BJ (cell line): ENCODE data around the gene HSPB8. TPM values are rescaled to one million over a fixed set of nuclear protein-coding genes. Genes with fewer than 3 reads are reported as not detected.

ENCODE experiments used
- CTCF ChIA-PET: fragments of 350-600 bp; formaldehyde crosslinking; extraction: SDS; loops from one replicate; lab custom pipeline; 2021; ENCODE audit warnings: antibody characterized with exemption, inconsistent platforms; lab: Yijun Ruan, JAX
- POLR2A ChIA-PET: fragments of 300-600 bp; sonication (Branson Sonifier 250); formaldehyde crosslinking; extraction: SDS; loops from one replicate; lab custom pipeline; 2021; ENCODE audit warnings: antibody characterized with exemption; lab: Charles Lee
- DNase-seq: peaks from one replicate; pipeline ENCODE4 v3.0.0-alpha.2; 2011; ENCODE audit warnings: low read depth
- H3K27me3 ChIP-seq: 2 replicates; pipeline ENCODE4 v1.6.0; 2011; ENCODE audit warnings: low read length; ENCODE audit not compliant: control insufficient read depth, insufficient read depth
- H3K36me3 ChIP-seq: 2 replicates; pipeline ENCODE4 v1.5.1; 2011; ENCODE audit warnings: low read length; ENCODE audit not compliant: control insufficient read depth, insufficient read depth
- H3K4me3 ChIP-seq: 2 replicates; pipeline ENCODE4 v1.5.1; 2011; ENCODE audit warnings: low read depth, mild to moderate bottlenecking, control low read depth, low read length
- CTCF ChIP-seq: IDR thresholded peaks from 2 replicates; pipeline ENCODE4 v1.5.1; 2011; ENCODE audit warnings: low read depth, mild to moderate bottlenecking, control low read depth, inconsistent platforms, low read length, moderate library complexity; ENCODE audit not compliant: insufficient read depth
- polyA plus RNA-seq: library from polyadenylated mRNA; depleted of rRNA; stranded (reverse); fragments of >200 nt; gene quantifications from 2 replicates; pipeline ENCODE4 v1.2.3, GENCODE V29; 2011

HSPB8 gene
- polyA plus RNA-seq, 1 experiment: 19.3 TPM

GRCh38 chr12:119198440-119198839 lies 19.7 kb downstream of the HSPB8 start:
- no peak for TF ChIP-seq CTCF
- CTCF ChIA-PET: no interaction called here

GRCh38 chr12:119200601-119201000 lies 21.9 kb downstream of the HSPB8 start:
- POLR2A ChIA-PET: no interaction called here
- H3K36me3 ChIP-seq: no peaks in the 10 kb centered on the region
- no peak overlapping the region for H3K4me3 ChIP-seq
- no peak for TF ChIP-seq CTCF
- no peak for DNase-seq
- CTCF ChIA-PET: no interaction called here
- H3K27me3 ChIP-seq: no peaks in the 10 kb centered on the region

More at GRCh38 chr12:119198440-119198839, 19.7 kb downstream of the HSPB8 start:
- POLR2A ChIA-PET: no interaction called here
- H3K4me3 ChIP-seq: no peak overlapping the region
- no peaks in the 10 kb centered on the region for H3K36me3 ChIP-seq
- H3K27me3 ChIP-seq: no peaks in the 10 kb centered on the region
- no peak for DNase-seq

- POLR2A ChIA-PET: no interaction called here
- Histone ChIP-seq H3K4me3 (no peak overlapping the region), H3K36me3 (no peaks in the 10 kb centered on the region), H3K27me3 (no peaks in the 10 kb centered on the region)
- CTCF ChIA-PET: no interaction called here
- no peak for TF ChIP-seq CTCF
- no peak for DNase-seq
Measured at GRCh38 chr12:119201789-119202543, 23.2 kb downstream of the HSPB8 start.

GRCh38 chr12:119202544-119202943 lies 23.8 kb downstream of the HSPB8 start:
- no peak for DNase-seq
- TF ChIP-seq CTCF: no peak
- ChIA-PET POLR2A (no interaction called here), CTCF (no interaction called here)
- Histone ChIP-seq H3K36me3 (no peaks in the 10 kb centered on the region), H3K27me3 (no peaks in the 10 kb centered on the region), H3K4me3 (no peak overlapping the region)

- POLR2A ChIA-PET: no interaction called here
- no peak for TF ChIP-seq CTCF
- CTCF ChIA-PET: no interaction called here
Measured at GRCh38 chr12:119204131-119204530, 25.4 kb downstream of the HSPB8 start.

More at GRCh38 chr12:119204131-119204530, 25.4 kb downstream of the HSPB8 start:
- Histone ChIP-seq H3K27me3 (no peaks in the 10 kb centered on the region), H3K4me3 (no peak overlapping the region), H3K36me3 (no peaks in the 10 kb centered on the region)
- DNase-seq: no peak
